ENCODE measurements around the gene CEP126. TPM values are rescaled to one million over a fixed set of nuclear protein-coding genes. Genes with fewer than 3 reads are reported as not detected.

Gene CEP126
- total RNA-seq, 1 donor from 2014 or later, result 9.4 TPM

DNA sequence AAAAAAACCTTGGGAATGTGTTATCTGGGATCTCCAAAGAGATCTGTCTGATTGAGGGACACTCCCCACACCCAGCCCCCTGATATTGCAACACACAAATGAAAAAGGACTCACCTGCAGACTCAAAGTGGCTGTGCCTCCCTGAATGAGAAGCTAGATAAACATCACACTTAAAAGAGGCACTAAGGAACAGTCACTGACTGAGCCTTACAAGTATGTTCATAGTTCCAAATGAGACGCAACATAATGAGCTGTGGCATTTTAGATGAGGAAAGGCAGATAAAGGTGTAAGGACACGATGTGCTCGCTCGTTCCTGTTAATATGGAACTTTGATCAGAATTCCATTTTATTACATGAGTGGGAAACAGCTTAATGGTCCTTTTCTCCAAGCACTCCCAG, 111.4 kb downstream of the CEP126 start:
- Mint-ChIP-seq H3K36me3 (ENCODE audit: low read depth, unreplicated experiment) (no peaks in the 10 kb centered on the region), H3K4me1 (ENCODE audit: unreplicated experiment) (no peaks in the 10 kb centered on the region), H3K4me3 (ENCODE audit: unreplicated experiment) (no peak overlapping the region), H3K27me3 (ENCODE audit: unreplicated experiment) (no peaks in the 10 kb centered on the region), H3K9me3 (ENCODE audit: unreplicated experiment) (no peaks in the 10 kb centered on the region), H3K27ac (ENCODE audit: unreplicated experiment) (no peak overlapping the region)
- TF ChIP-seq, protein P1, sequence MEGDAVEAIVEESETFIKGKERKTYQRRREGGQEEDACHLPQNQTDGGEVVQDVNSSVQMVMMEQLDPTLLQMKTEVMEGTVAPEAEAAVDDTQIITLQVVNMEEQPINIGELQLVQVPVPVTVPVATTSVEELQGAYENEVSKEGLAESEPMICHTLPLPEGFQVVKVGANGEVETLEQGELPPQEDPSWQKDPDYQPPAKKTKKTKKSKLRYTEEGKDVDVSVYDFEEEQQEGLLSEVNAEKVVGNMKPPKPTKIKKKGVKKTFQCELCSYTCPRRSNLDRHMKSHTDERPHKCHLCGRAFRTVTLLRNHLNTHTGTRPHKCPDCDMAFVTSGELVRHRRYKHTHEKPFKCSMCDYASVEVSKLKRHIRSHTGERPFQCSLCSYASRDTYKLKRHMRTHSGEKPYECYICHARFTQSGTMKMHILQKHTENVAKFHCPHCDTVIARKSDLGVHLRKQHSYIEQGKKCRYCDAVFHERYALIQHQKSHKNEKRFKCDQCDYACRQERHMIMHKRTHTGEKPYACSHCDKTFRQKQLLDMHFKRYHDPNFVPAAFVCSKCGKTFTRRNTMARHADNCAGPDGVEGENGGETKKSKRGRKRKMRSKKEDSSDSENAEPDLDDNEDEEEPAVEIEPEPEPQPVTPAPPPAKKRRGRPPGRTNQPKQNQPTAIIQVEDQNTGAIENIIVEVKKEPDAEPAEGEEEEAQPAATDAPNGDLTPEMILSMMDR (IDR thresholded peaks at IDR 0.05; ENCODE audit: unreplicated experiment), result no peak
- DNase-seq (ENCODE audit: low spot score), result no peak

DNA sequence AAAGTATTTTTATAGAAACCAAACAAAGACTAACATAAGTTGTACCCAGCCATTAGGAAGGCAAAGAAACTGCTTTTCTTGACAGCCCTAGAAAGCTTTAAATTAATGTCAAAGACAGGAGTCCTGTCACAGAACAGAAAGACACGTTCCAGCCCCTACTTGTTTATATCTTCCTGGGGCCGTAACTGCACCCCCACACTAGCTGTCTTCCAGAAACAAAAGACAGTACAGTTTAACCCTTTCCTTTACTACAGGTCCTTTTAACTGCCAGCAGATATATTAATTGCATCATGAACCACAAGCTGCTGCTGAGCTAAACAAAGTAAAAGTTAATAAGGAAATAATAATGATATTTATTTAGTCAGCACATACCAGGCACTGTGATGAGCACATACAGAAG, 112.1 kb downstream of the CEP126 start:
- Mint-ChIP-seq H3K4me3 (ENCODE audit: unreplicated experiment) (no peak overlapping the region), H3K9me3 (ENCODE audit: unreplicated experiment) (no peaks in the 10 kb centered on the region), H3K4me1 (ENCODE audit: unreplicated experiment) (no peaks in the 10 kb centered on the region), H3K27ac (ENCODE audit: unreplicated experiment) (no peak overlapping the region), H3K27me3 (ENCODE audit: unreplicated experiment) (no peaks in the 10 kb centered on the region), H3K36me3 (ENCODE audit: low read depth, unreplicated experiment) (no peaks in the 10 kb centered on the region)
- TF ChIP-seq, protein P1 (IDR thresholded peaks at IDR 0.05; ENCODE audit: unreplicated experiment), result no peak
- DNase-seq (ENCODE audit: low spot score), result no peak

DNA sequence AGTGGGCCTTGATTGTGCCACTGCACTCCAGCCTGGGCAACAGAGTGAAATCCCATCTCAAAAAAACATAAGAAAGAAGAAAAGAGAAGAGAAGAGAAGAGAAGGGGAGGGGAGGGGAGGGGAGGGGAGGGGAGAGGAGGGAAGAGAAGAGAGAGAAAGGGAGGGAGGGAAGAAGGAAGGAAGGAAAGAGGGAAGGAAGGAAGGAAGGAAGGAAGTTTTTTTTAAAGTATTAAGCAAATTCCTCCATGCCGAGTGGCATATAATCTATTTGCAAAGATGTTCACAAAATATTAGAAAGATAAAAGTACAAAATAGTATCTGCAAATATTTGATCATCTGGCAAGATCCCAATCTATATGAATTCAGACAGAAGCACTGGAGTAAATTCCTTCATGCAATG, 121.9 kb downstream of the CEP126 start:
- Mint-ChIP-seq H3K9me3 (ENCODE audit: unreplicated experiment) (no peaks in the 10 kb centered on the region), H3K36me3 (ENCODE audit: low read depth, unreplicated experiment) (no peaks in the 10 kb centered on the region), H3K4me1 (ENCODE audit: unreplicated experiment) (no peaks in the 10 kb centered on the region), H3K27ac (ENCODE audit: unreplicated experiment) (no peak overlapping the region), H3K4me3 (ENCODE audit: unreplicated experiment) (no peak overlapping the region), H3K27me3 (ENCODE audit: unreplicated experiment) (no peaks in the 10 kb centered on the region)
- DNase-seq (ENCODE audit: low spot score), result no peak
- TF ChIP-seq, protein P1 (IDR thresholded peaks at IDR 0.05; ENCODE audit: unreplicated experiment), result no peak

DNA sequence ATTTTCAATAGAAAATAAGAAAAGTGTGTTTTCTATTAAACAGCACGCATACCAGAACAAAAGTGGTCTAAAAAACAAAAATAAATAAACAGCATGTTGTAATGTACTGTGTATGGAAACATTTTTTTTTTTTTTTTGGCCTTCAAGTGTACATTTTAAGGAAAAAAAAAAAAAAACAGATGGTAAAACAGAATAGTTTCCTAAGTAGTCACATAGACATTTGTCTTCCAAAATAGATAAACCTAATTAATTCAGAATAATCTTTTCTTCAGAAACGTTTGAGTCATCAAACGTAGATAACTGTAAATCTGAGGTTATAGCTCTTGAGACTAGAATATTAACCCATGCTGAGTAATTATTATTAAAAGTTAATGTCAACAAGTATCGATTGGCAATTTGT, 132.0 kb downstream of the CEP126 start:
- Mint-ChIP-seq H3K4me3 (ENCODE audit: unreplicated experiment) (peak overlapping the region; percentile 38), H3K4me1 (ENCODE audit: unreplicated experiment) (peaks cover 2% of the 10 kb centered on the region), H3K36me3 (ENCODE audit: low read depth, unreplicated experiment) (no peaks in the 10 kb centered on the region), H3K27me3 (ENCODE audit: unreplicated experiment) (peaks cover 2% of the 10 kb centered on the region), H3K9me3 (ENCODE audit: unreplicated experiment) (no peaks in the 10 kb centered on the region), H3K27ac (ENCODE audit: unreplicated experiment) (no peak overlapping the region)
- DNase-seq (ENCODE audit: low spot score), result no peak
- TF ChIP-seq, protein P1 (IDR thresholded peaks at IDR 0.05; ENCODE audit: unreplicated experiment), result no peak

DNA sequence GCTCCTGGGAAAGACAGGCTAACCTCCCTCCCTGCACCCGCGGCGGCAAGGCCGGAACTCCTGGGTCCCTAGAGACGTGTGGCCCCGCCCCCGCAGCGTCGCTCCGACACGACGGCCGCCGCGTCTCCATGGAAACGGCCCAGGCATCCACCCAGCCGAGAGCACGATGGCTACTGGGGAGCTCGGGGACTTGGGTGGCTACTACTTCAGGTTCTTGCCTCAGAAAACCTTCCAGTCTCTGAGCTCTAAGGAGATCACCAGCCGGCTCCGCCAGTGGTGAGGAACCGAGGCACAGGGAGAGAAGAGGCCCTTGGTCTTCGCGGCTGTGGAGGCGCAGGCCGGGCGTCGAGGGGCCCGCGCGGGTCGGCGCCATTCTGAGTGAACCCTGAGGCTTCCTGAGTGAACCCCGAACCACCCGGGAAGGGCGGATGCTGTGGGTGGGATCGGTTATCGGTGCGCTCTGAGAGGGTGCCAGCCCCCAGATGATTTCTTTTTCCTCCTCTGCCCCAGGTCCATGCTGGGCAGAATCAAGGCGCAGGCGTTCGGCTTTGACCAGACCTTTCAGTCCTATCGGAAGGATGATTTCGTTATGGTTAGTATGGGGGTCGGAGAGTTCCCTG, 132.6 kb downstream of the CEP126 start, which contains the start of gene CFAP300:
CFAP300 (plus strand) TSS at position 133 of the 620 bp plus-strand sequence; CDS start at position 167, 34 bp downstream.
- H3K9me3 Mint-ChIP-seq (ENCODE audit: unreplicated experiment), result no peaks in the 10 kb centered on the region
- peaks cover 2% of the 10 kb centered on the region for H3K4me1 Mint-ChIP-seq (ENCODE audit: unreplicated experiment)
- no peak within 1 kb of the TSS for H3K27ac Mint-ChIP-seq (ENCODE audit: unreplicated experiment)
- H3K36me3 Mint-ChIP-seq (ENCODE audit: low read depth, unreplicated experiment), result no peaks in the 10 kb centered on the region
- peak; percentile 68 for DNase-seq (ENCODE audit: low spot score)
- H3K27me3 Mint-ChIP-seq (ENCODE audit: unreplicated experiment), result peaks cover 2% of the 10 kb centered on the region
- TF ChIP-seq, protein P1 (IDR thresholded peaks at IDR 0.05; ENCODE audit: unreplicated experiment), result no peak
- peak within 1 kb of the TSS; percentile 38 for H3K4me3 Mint-ChIP-seq (ENCODE audit: unreplicated experiment)

Data from endothelial cell (in vitro differentiated cells).